HG03469 (cell line): ENCODE measurements around the gene DYNLT5.
"Not testable (repeated sequence)": the region's sequence is repeated elsewhere in the genome, so short reads cannot be mapped to it uniquely, and the experiment has no call there.

Source experiments
- ATAC-seq: cut with Tn5 transposase; IDR thresholded peaks from one replicate; pipeline ENCODE4 v1.9.1; 2021; ENCODE audit warnings: mild to moderate bottlenecking, moderate library complexity, moderate number of reproducible peaks; ENCODE audit not compliant: unreplicated experiment

DYNLT5 gene

GRCh38 chr1:66752000-66752592, at the start of gene DYNLT5:
TSS of gene DYNLT5 (plus strand) at chr1:66752459. CDS start at chr1:66754659, 2,200 bp downstream.
- no peak for ATAC-seq

GRCh38 chr1:66704177-66704875, 47.9 kb upstream of the DYNLT5 start:
- no peak for ATAC-seq

- ATAC-seq = no peak
Measured at GRCh38 chr1:66705110-66705509, 47.1 kb upstream of the DYNLT5 start.

GRCh38 chr1:66711420-66711819, 40.8 kb upstream of the DYNLT5 start:
- ATAC-seq = no peak

GRCh38 chr1:66712839-66713238, 39.4 kb upstream of the DYNLT5 start:
- ATAC-seq = no peak

- ATAC-seq = no peak
Measured at GRCh38 chr1:66723985-66724384, 28.3 kb upstream of the DYNLT5 start.

- peak; percentile 68 for ATAC-seq
Measured at GRCh38 chr1:66725885-66726665, 26.2 kb upstream of the DYNLT5 start.

- ATAC-seq = no peak
Measured at GRCh38 chr1:66728021-66728420, 24.2 kb upstream of the DYNLT5 start.

GRCh38 chr1:66728716-66729115, 23.5 kb upstream of the DYNLT5 start:
- not testable (repeated sequence) for ATAC-seq

GRCh38 chr1:66729119-66729518, 23.1 kb upstream of the DYNLT5 start:
- ATAC-seq = no peak

- ATAC-seq = no peak
Measured at GRCh38 chr1:66729523-66729922, 22.7 kb upstream of the DYNLT5 start.

GRCh38 chr1:66730462-66730861, 21.8 kb upstream of the DYNLT5 start:
- ATAC-seq = no peak

- ATAC-seq = no peak
Measured at GRCh38 chr1:66731170-66731865, 20.9 kb upstream of the DYNLT5 start.

- ATAC-seq = peak; percentile 58
Measured at GRCh38 chr1:66732407-66733166, 19.7 kb upstream of the DYNLT5 start.

GRCh38 chr1:66733348-66734017, 18.8 kb upstream of the DYNLT5 start:
- ATAC-seq = no peak

- ATAC-seq = not testable (repeated sequence)
Measured at GRCh38 chr1:66734531-66734930, 17.7 kb upstream of the DYNLT5 start.

- no peak for ATAC-seq
Measured at GRCh38 chr1:66737836-66738235, 14.4 kb upstream of the DYNLT5 start.

GRCh38 chr1:66739401-66740157, 12.7 kb upstream of the DYNLT5 start:
- peak; percentile 79 for ATAC-seq

GRCh38 chr1:66745451-66745850, 6.8 kb upstream of the DYNLT5 start:
- no peak for ATAC-seq
